K562 (cell line): ENCODE data around the gene YIPF2. TPM values are rescaled to one million over a fixed set of nuclear protein-coding genes. Genes with fewer than 3 reads are reported as not detected.
"Not testable (repeated sequence)": the region's sequence is repeated elsewhere in the genome, so short reads cannot be mapped to it uniquely, and the experiment has no call there.

Experiments used
- ATAC-seq: fragments of 200-7000 bp; cut with Tn5 transposase; 3 replicates; pipeline ENCODE4 v1.9.1; 2020; ENCODE audit warnings: moderate library complexity
- BruUV-seq: library from RNA; stranded (reverse); fragments of 400-500 nt; replicated peaks from 2 replicates; lab custom pipeline; 2021; lab: Mats Ljungman, UMichigan
- CTCF ChIA-PET: fragments of 300-600 bp; formaldehyde crosslinking; extraction: SDS; loops from one replicate; lab custom pipeline; 2021; ENCODE audit warnings: low intra/inter-chr PET ratio; lab: Yijun Ruan, JAX
- POLR2A ChIA-PET: fragments of 300-600, 350-650 bp; sonication (Branson Sonifier 250); formaldehyde crosslinking; extraction: SDS; loops from one replicate; lab custom pipeline; 2021; ENCODE audit warnings: antibody characterized with exemption, inconsistent platforms; lab: Yijun Ruan, JAX
- DNase-seq, 4 experiments: peaks; one replicate each; pipeline versions ENCODE4 v3.0.0 to v3.0.0-alpha.2; 2011 to 2018; ENCODE audit warnings: low spot score in 3 of 4, mixed read lengths in 3 of 4; ENCODE audit errors: extremely low read depth in 1 of 4
- FAIRE-seq: peaks from 2 replicates; lab custom pipeline; 2011; peaks lifted over from hg19 to GRCh38; lab: Jason Lieb, UNC
- H2AFZ ChIP-seq: 2 replicates; pipeline ENCODE4 v1.6.0; 2011; ENCODE audit warnings: low read depth, low read length, control low read depth, inconsistent platforms
- H3K27ac ChIP-seq: fragments of 200-600 bp; 3 replicates; pipeline ENCODE4 v1.8.0; 2011; ENCODE audit warnings: low read depth, mild to moderate bottlenecking, control low read depth, inconsistent platforms, low read length, moderate library complexity, mixed read lengths; ENCODE audit errors: extremely low read depth
- H3K27me3 ChIP-seq, 2 experiments: fragments of 300-600 bp in 1 of 2; 2 replicates in 1 of 2; 3 replicates in 1 of 2; pipeline versions ENCODE4 v1.6.0 to v1.8.0; 2011; ENCODE audit warnings: inconsistent platforms in 2 of 2, low read length in 2 of 2, mild to moderate bottlenecking in 1 of 2, mixed read lengths in 1 of 2, moderate library complexity in 1 of 2; ENCODE audit not compliant: control insufficient read depth in 2 of 2, insufficient read depth in 2 of 2
- H3K36me3 ChIP-seq: fragments of 300-600 bp; 3 replicates; pipeline ENCODE4 v1.8.0; 2011; ENCODE audit warnings: mild to moderate bottlenecking, low read length, inconsistent platforms; ENCODE audit not compliant: control insufficient read depth, insufficient read depth
- H3K4me1 ChIP-seq, 2 experiments: fragments of 200-600 bp in 1 of 2; replicated peaks in 1 of 2; 2 replicates in 1 of 2; 3 replicates in 1 of 2; pipeline versions ENCODE4 v1.5.1 to v1.8.0; 2011; ENCODE audit warnings: inconsistent platforms in 2 of 2, low read length in 2 of 2, mild to moderate bottlenecking in 1 of 2, mixed read lengths in 1 of 2, moderate library complexity in 1 of 2; ENCODE audit not compliant: control insufficient read depth in 2 of 2, insufficient read depth in 2 of 2
- H3K4me2 ChIP-seq: 2 replicates; pipeline ENCODE4 v1.6.1; 2011; ENCODE audit warnings: low read length, control low read depth, inconsistent platforms, mixed read lengths; ENCODE audit not compliant: insufficient read depth
- H3K4me3 ChIP-seq: fragments of 200-600 bp; sonication (generic), shearing (Covaris generic); 2 replicates; pipeline ENCODE4 v1.5.1; 2016; ENCODE audit warnings: control low read depth, inconsistent platforms
- H3K79me2 ChIP-seq: fragments of 200-600 bp; 3 replicates; pipeline ENCODE4 v1.8.0; 2011; ENCODE audit warnings: low read length, inconsistent platforms; ENCODE audit not compliant: control insufficient read depth, insufficient read depth
- H3K9ac ChIP-seq, 2 experiments: 2 replicates each; pipeline versions ENCODE4 v1.6.0 to v1.6.1; 2011; ENCODE audit warnings: low read depth in 2 of 2, low read length in 2 of 2, control low read depth in 1 of 2, inconsistent platforms in 1 of 2, mild to moderate bottlenecking in 1 of 2, mixed read lengths in 1 of 2; ENCODE audit not compliant: insufficient read depth in 1 of 2
- H3K9me1 ChIP-seq: one replicate; pipeline ENCODE4 v1.6.0; 2011; ENCODE audit warnings: inconsistent platforms, mild to moderate bottlenecking, low read length, moderate library complexity; ENCODE audit not compliant: control insufficient read depth, insufficient read depth
- H3K9me3 ChIP-seq: replicated peaks from 2 replicates; pipeline ENCODE4 v1.5.1; 2011; ENCODE audit warnings: low read depth, low read length, inconsistent platforms; ENCODE audit not compliant: control insufficient read depth, insufficient read depth
- H4K20me1 ChIP-seq: replicated peaks from 2 replicates; pipeline ENCODE4 v1.6.1; 2011; ENCODE audit warnings: low read length, inconsistent platforms, mixed read lengths; ENCODE audit not compliant: control insufficient read depth, insufficient read depth
- CBX3 ChIP-seq, 2 experiments: IDR thresholded peaks; 1 replicate in 1 of 2; 2 replicates in 1 of 2; pipeline ENCODE4 v1.6.1; 2012; ENCODE audit warnings: inconsistent platforms in 2 of 2, low read length in 2 of 2, borderline replicate concordance in 1 of 2, control low read depth in 1 of 2
- CEBPB ChIP-seq: fragments of 450-650 bp; IDR thresholded peaks from 2 replicates; pipeline ENCODE4 v1.6.1; 2016; ENCODE audit warnings: missing genetic modification characterization, missing compliant biosample characterization
- CEBPG ChIP-seq, 3 experiments: fragments of 200-800 bp in 1 of 3; sonication (Bioruptor generic) in 1 of 3; sonication (generic) in 1 of 3; formaldehyde crosslinking in 1 of 3; IDR thresholded peaks in 2 of 3; conservative IDR thresholded peaks in 1 of 3; 2 replicates each; pipeline versions ENCODE4 v1.6.1 to v1.8.0; 2016 to 2022; ENCODE audit warnings: missing compliant biosample characterization in 2 of 3, missing genetic modification characterization in 2 of 3, mild to moderate bottlenecking in 1 of 3, missing genetic modification reagents in 1 of 3
- E2F8 ChIP-seq: fragments of 450-650 bp; IDR thresholded peaks from 2 replicates; pipeline ENCODE4 v1.7.1; 2018; ENCODE audit warnings: mild to moderate bottlenecking, low read depth; ENCODE audit not compliant: partially characterized antibody
- ETV5 ChIP-seq: sonication (generic); formaldehyde crosslinking; IDR thresholded peaks from 2 replicates; pipeline ENCODE4 v1.4.0; 2020; ENCODE audit warnings: low read depth, mild to moderate bottlenecking, missing genetic modification reagents
- FOSL1 ChIP-seq: fragments of 200-800 bp; sonication (Bioruptor generic); conservative IDR thresholded peaks from 2 replicates; pipeline ENCODE4 v1.6.1; 2016; ENCODE audit warnings: missing genetic modification characterization, missing compliant biosample characterization
- FOXP1 ChIP-seq: sonication (generic); formaldehyde crosslinking; IDR thresholded peaks from 2 replicates; pipeline ENCODE4 v1.8.0; 2022; ENCODE audit warnings: mild to moderate bottlenecking, missing genetic modification reagents
- MAZ ChIP-seq, 2 experiments: fragments of 450-650 bp in 1 of 2; sonication (generic) in 1 of 2; formaldehyde crosslinking; IDR thresholded peaks in 1 of 2; conservative IDR thresholded peaks in 1 of 2; 2 replicates each; pipeline versions ENCODE4 v1.4.0 to v1.5.0; 2020; ENCODE audit warnings: mild to moderate bottlenecking in 1 of 2, missing genetic modification reagents in 1 of 2
- ZNF384 ChIP-seq: IDR thresholded peaks from 2 replicates; pipeline ENCODE4 v1.6.1; 2012; ENCODE audit warnings: low read depth, low read length, improper control_type of control experiment
- WGBS: fragments of 100-300 bp; shearing (Covaris generic); methylation state at CpG from one replicate; pipeline ENCODE4 v1.1.6; 2016; ENCODE audit warnings: low coverage, mixed read lengths; ENCODE audit not compliant: insufficient coverage; ENCODE audit errors: missing lambda C conversion rate; 5-methylcytosine and 5-hydroxymethylcytosine counted together
- in situ Hi-C: fragments of 300-500 bp; cut with MboI; formaldehyde crosslinking; loops from 4 replicates; pipeline ENCODE4 v1.15.0; 2018; ENCODE audit warnings: inconsistent platforms, mixed read lengths
- intact Hi-C: fragments of 100-400 bp; cut with micrococcal nuclease; formaldehyde crosslinking; loops from 2 replicates; pipeline ENCODE4 v1.14.2; 2022
- polyA plus RNA-seq, 8 experiments: library from polyadenylated mRNA; depleted of rRNA in 4 of 8; stranded (reverse) in 5 of 8; unstranded in 3 of 8; fragments of >200 nt; fragmentation: Nextera tagmentation in 2 of 8; fragmentation: Illumina TruSeq in 1 of 8; extraction: Ambion mirVana in 2 of 8; extraction: Trizol in 1 of 8; gene quantifications; 2 replicates each; pipeline versions ENCODE4 v1.2.1 to v1.2.3, GENCODE V29; 2011 to 2014; ENCODE audit warnings: inconsistent platforms in 1 of 8, missing spikeins in 1 of 8
- total RNA-seq, 7 experiments: library from RNA; depleted of rRNA in 6 of 7; stranded (reverse); fragments of >200 nt in 6 of 7; fragmentation: Illumina TruSeq in 2 of 7; extraction: Trizol in 2 of 7; gene quantifications; 2 replicates each; pipeline versions ENCODE4 v1.2.1 to v1.2.3, GENCODE V29; 2011 to 2021; ENCODE audit warnings: low replicate concordance in 1 of 7

Gene YIPF2
- total and polyA plus RNA-seq, 9 of the 15 experiments (the other 6 are each of a cell fraction or from before 2014, with no cell fraction given), result 1.3 to 65.2 (median 31.6) TPM

GRCh38 chr19:10941649-10942048 lies 13.2 kb upstream of the YIPF2 start:
- ATAC-seq, result peak; percentile 12; the same call in 2 of the 3 replicates
- H2AFZ ChIP-seq; H3K9me3 ChIP-seq; DNase-seq; in situ Hi-C loops; BruUV-seq; H4K20me1 ChIP-seq; H3K27me3 ChIP-seq; H3K9ac ChIP-seq; H3K36me3 ChIP-seq; FAIRE-seq; H3K4me3 ChIP-seq; H3K79me2 ChIP-seq; H3K9me1 ChIP-seq; H3K27ac ChIP-seq; TF ChIP-seq CEBPG (CRISPR knock-in tag; IDR thresholded peaks at IDR 0.05): not testable (repeated sequence)
- POLR2A ChIA-PET, result interaction anchor here (0.6 to 1.1 kb wide), 6 partner anchors 8 to 159 kb away, joined by 3 to 6 read pairs (median 3); no protein-coding TSS in a partner anchor
- TF ChIP-seq CEBPB (tag) (peak; percentile 63), FOXP1 (peak; percentile 26; the same call in 1 of the 2 replicates), CEBPG (tag; conservative IDR thresholded peaks at IDR 0.05 in 1 of 2, IDR thresholded peaks at IDR 0.05 in 1 of 2) (peak in 1 of 2 experiments; percentile 35; a peak in 1 of 4 replicates)
- Histone ChIP-seq H3K4me2 (peak overlapping the region; percentile 29; the same call in 1 of the 2 replicates), H3K4me1 (peaks cover 4 to 12% of the 10 kb centered on the region in 2 experiments; a peak in 3 of 5 replicates)
- intact Hi-C loops, result loop anchor here (2.0 to 5.0 kb wide), 2 partner anchors 96 to 261 kb away; no protein-coding TSS in a partner anchor
- CTCF ChIA-PET, result interaction anchor here (0.6 kb wide), 1 partner anchor 197 kb away, joined by 4 read pairs; no protein-coding TSS in a partner anchor
- WGBS, result 18% methylated on average over 13 of the region's 14 CpGs

- Histone ChIP-seq H3K4me3 (no peak overlapping the region), H3K79me2 (no peaks in the 10 kb centered on the region), H2AFZ (peak overlapping the region; percentile 82), H3K9ac (peak overlapping the region in 1 of 2 experiments; percentile 12; a peak in 1 of 4 replicates), H3K9me1 (no peaks in the 10 kb centered on the region), H4K20me1 (0 out of 2 replicates have a peak, but pooled peaks cover 4% of the 10 kb centered on the region), H3K9me3 (no peaks in the 10 kb centered on the region), H3K27ac (no peak overlapping the region), H3K4me1 (peaks cover 18 to 20% of the 10 kb centered on the region in 2 experiments), H3K4me2 (peak overlapping the region; percentile 36), H3K27me3 (no peaks in the 10 kb centered on the region), H3K36me3 (peaks cover 12% of the 10 kb centered on the region; the same call in 2 of the 3 replicates)
- ATAC-seq (peak; percentile 83), FAIRE-seq (peak; percentile 88), DNase-seq (peak; percentile 60 to 83 (median 72))
- ChIA-PET CTCF (interaction anchor here (0.5 to 0.8 kb wide), 2 partner anchors 9 to 99 kb away, joined by 3 read pairs; no protein-coding TSS in a partner anchor), POLR2A (interaction anchor here (0.5 to 1.4 kb wide), 10 partner anchors 9 to 493 kb away, joined by 3 to 5 read pairs (median 3); no protein-coding TSS in a partner anchor)
- no TSS peak for BruUV-seq
- in situ Hi-C loops, result no loop called here
- intact Hi-C loops, result loop anchor here (5.0 kb wide), 1 partner anchor 196 kb away; no protein-coding TSS in a partner anchor
- WGBS, result 5% methylated on average over 11 of the region's 11 CpGs
- TF ChIP-seq ETV5, result no peak
- TF ChIP-seq ZNF384, result peak; percentile 98
- no peak for TF ChIP-seq FOSL1 (tag)
- TF ChIP-seq E2F8, result no peak
- peak in 1 of 2 experiments; percentile 59; a peak in 1 of 3 replicates for TF ChIP-seq CBX3 (IDR thresholded peaks at IDR 0.05; ENCODE audit: borderline replicate concordance in 1 of 2, low read length in 2 of 2)
- no peak for TF ChIP-seq MAZ (CRISPR knock-in tag; conservative IDR thresholded peaks at IDR 0.05 in 1 of 2, IDR thresholded peaks at IDR 0.05 in 1 of 2)
These were observed 8.2 kb upstream of the YIPF2 start for GRCh38 chr19:10936661-10937084.
